PC-9 (cell line): ENCODE measurements around the gene RNF19B.

Source experiments
- CTCF ChIP-seq: fragments of 200-600 bp; sonication (generic); conservative IDR thresholded peaks from 2 replicates; pipeline ENCODE4 v1.6.1; 2017; ENCODE audit warnings: mixed run types, antibody characterized with exemption, mild to moderate bottlenecking, moderate library complexity
- EZH2 ChIP-seq: fragments of 200-600 bp; sonication (generic); IDR thresholded peaks from 2 replicates; pipeline ENCODE4 v1.8.0; 2017; ENCODE audit warnings: antibody characterized with exemption, low read depth

- TF ChIP-seq CTCF (no peak), EZH2 (no peak)
Observed at GRCh38 chr1:32888677-32889420, 75.8 kb downstream of the RNF19B start.
